RCC 7860 (cell line): ENCODE data around the gene ADAMTS12.

Source experiments
- DNase-seq: peaks from one replicate; pipeline ENCODE4 v3.0.0-alpha.2; 2015; ENCODE audit warnings: low spot score
- FAIRE-seq: peaks from 2 replicates; lab custom pipeline; 2012; peaks lifted over from hg19 to GRCh38; lab: Jason Lieb, UNC

Gene ADAMTS12

GRCh38 chr5:33810491-33811120 lies 81.2 kb downstream of the ADAMTS12 start:
- DNase-seq (no peak), FAIRE-seq (no peak)

DNA sequence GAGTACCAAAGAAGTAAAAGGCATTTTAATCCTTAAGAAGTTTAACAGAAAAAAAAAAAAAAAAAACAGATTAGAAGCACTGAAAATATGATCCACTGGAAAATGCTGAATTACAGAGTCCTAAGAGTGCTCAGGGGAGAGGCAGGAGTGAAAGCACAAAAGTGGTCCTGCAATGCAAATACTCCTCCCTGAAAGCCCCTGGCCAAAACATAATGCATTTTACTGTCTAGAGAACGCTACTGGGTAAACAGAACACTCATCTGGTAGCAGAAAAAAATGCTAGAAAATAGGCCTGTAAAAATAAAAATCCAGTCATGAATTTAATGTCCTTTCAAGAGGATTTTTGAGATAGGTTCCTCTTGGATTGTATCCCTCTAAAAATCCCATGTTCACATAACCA lies 81.9 kb downstream of the ADAMTS12 start:
- FAIRE-seq (no peak), DNase-seq (no peak)

DNA sequence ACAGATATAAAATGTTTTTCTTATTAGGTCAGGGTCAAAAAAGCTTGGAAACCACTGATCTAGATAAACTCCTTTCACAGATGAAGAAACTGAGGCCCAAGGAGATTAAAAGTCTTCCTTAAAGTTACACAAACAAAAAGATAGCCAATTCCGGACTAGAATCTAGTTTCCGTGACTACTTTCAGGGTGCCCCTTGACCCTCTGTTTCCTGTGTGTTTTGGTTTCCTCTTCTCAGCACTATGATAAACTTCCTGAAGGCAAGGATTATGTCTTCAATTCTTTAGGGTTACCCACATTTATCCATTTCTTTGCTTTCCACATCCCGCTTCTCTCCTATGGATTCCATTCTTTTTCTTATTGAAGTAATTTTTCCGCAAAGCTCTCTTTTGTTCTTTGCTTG lies 83.1 kb downstream of the ADAMTS12 start:
- no peak for FAIRE-seq
- DNase-seq, result no peak

- DNase-seq (no peak), FAIRE-seq (no peak)
Measured at GRCh38 chr5:33807771-33808170, 84.0 kb downstream of the ADAMTS12 start.

- DNase-seq, result peak; percentile 60
- peak; percentile 21 for FAIRE-seq
Measured at GRCh38 chr5:33806738-33807442, 84.9 kb downstream of the ADAMTS12 start.

- no peak for DNase-seq
- FAIRE-seq, result no peak
Measured at GRCh38 chr5:33801292-33801691, 90.5 kb downstream of the ADAMTS12 start.

DNA sequence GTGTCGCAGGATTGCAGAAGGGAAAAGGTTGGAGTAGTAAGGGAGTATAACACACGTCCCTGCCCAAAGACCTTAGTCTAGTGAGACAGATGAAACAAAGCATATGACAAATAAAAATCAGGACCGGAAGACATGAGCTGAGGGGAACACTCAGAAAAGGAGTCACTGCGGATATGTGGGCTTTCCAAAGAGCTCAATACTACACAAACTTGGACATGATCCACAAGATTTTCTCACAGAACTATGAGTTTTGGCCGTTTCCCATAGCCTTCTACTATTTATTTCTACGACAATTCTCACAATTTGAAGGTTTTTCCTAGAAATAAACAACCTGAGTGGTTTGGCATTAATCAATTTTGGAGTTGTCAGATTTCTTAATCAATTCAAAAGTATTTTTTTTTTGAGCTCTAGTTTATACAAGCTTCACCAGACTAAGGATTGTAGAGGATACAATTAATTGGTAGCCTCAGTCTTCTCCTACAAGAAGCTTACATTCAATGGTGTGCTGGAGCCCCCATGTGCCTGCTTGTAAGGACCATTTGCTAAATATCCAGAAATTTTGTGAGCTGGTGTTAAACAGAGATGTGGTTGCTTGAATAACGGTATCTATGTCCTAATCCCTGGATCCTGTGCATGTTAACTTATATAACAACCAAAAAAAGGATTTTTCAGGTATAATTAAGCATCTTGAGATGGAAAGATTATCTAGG lies 91.4 kb downstream of the ADAMTS12 start:
- no peak for DNase-seq
- FAIRE-seq, result no peak

DNA sequence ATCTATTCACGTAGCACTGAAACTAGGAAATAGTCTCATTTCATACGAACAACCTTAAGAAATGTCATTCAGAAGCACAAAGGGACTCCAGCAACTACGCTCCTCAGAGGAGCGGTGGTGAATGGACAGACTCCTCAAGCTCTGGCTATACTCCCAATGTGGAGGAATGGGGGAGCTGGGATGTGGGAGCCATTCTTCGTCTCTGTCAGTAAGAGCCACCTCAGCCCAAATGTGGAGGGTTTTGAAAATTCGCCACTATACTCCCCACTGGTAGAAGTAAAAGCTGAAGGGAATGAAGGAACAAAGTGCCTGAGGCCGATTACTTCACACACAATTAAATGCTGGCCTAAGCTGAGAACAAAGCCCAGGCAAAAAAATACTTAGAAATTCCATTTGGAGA lies 96.3 kb downstream of the ADAMTS12 start:
- no peak for DNase-seq
- no peak for FAIRE-seq

DNA sequence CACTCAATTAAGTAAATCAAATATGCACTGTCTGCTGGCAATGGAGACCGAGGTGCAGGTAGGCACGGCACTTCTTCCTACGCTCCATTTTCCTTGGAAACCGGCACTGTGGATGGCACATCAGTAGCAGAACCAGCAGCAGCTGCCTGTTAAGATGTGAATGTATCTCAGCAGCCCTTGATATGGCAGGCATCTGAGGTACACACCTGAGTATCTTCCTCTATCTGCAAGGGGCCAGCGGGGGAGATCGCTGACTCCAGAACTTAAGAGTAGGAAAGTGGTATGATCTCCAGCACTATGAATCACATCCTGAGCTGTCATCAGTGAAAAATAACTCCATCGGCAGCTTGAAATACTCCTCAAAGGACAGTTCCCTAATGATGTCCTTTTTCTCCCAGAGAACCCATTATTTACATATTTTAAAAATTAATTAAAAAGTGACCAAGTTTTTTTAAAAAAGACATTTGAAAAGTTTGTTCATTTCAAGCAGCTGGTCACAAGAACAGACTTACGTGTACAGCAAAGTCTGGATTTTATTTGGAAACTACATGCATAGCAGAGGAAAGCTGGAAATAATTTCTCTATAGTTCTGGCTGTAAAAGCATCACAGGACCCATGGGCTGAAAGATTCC lies 97.1 kb downstream of the ADAMTS12 start:
- no peak for FAIRE-seq
- DNase-seq, result no peak

DNA sequence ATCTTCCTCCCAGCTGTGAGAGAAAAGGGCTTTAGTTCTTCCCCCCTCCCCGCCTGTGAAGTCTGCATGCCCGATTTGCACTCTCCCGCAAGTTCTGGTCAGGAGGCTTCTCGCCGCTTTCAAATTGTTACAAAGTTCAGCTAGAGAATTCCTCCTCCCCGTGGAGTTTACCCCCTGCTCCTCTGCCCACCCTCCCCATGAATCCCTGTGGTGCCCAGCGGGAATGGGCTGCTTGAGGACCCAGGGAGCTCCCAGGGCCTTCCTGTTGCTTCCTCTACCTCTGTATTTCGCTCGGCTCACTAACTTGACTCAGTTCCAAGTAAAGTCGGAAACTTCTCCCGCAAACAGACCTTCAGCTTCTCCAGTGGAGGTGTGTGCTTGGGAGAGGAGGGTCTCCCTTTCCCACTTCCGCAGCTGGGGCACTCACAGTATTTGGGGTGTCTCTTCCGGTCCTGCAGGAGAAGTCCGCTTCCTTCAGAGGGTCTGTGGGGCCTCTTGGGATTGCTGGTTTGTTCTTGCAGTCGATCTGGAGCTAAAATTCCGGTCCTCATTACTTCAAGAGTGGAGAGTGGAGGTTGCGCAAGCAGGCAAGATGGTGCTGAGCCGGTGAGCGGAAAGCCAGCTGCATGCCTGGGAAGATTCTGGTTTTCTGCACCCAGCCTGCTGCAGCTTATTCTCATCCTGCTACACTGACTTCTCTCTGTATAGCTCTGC lies 97.8 kb downstream of the ADAMTS12 start:
- DNase-seq (no peak), FAIRE-seq (no peak)

- FAIRE-seq, result no peak
Measured at GRCh38 chr5:33793276-33793675, 98.5 kb downstream of the ADAMTS12 start.

DNA sequence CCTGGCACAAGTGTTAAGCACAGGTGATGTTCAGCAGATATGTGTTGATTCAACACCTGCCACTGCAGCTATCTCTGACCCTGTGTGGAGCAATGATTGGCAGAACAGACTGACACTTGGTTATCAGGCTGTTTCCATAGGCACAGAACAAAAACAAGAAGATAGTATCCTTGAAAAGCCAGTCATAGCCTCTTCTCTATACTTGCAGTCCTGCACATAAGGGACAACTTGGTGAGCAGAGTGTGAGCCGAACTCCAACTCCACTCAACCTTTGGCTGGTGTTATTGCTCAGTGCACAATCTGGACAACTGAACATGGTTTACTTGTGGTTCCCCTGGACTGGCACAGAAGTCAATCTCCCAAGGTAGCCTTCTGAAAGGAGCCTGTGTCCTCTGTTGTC lies 99.2 kb downstream of the ADAMTS12 start:
- no peak for FAIRE-seq
- no peak for DNase-seq

More at GRCh38 chr5:33793276-33793675, 98.5 kb downstream of the ADAMTS12 start:
- DNase-seq, result no peak

DNA sequence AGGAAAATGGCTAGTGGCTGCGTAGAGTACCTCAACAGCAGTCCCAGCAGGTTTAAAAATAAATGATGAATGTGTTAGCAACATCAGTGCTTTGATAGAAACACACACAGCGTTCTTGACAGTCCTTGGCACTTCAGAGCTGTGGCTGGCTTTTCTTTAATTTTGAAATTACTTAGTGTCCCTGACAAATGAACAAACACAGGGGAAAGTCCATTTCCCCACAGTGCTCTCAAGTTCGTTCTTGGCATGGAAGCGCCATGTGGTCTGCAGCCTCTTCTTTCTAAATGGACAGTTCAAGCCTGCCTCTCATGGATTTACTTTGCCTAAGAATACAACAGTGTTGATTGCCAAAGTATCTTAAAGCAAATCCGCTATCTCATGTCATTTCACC lies 102.2 kb downstream of the ADAMTS12 start:
- FAIRE-seq, result no peak
- DNase-seq, result no peak

GRCh38 chr5:33788922-33789566 lies 102.7 kb downstream of the ADAMTS12 start:
- peak; percentile 90 for DNase-seq
- FAIRE-seq, result peak; percentile 90

GRCh38 chr5:33785571-33785970 lies 106.2 kb downstream of the ADAMTS12 start:
- DNase-seq, result no peak
- no peak for FAIRE-seq

DNA sequence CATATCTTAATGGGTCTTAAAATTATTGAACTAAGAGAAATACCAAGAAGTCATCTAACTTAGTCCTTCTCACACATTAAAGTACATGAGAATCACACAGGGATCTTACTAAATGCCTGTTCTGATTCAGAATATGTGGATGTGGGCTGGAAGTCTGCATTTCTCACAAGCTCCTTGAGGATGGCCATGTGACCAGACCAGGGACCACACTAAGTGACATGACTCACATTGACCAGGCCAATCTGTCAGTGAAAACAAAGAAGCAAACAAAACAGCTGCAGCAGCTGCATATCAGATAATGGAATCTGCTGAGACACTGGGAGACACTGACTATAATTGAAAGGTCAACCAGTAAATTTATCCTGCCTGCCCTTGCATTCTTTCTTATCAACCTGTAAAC lies 110.5 kb downstream of the ADAMTS12 start:
- no peak for FAIRE-seq
- DNase-seq, result no peak

DNA sequence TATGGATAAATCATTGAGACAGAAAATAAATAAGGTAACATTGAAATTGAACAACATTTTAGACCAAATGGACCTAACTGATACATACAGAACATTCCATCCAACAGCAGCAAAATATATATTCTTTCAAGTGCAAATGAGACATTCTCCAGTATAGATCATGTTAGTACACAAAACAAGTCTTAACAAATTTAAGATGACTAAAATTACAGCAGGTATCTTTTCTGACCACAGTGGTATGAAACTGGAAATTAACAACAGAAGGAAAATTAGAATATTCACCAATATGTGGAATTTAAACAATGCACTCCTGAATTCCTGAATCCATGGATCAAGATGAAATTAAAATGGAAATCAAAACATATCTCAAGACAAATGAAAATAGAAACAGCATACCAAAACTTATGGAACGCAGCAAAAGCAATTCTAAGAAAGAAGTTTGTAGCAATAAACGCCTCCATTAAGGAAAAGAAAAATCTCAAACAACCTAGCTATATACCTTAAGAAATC lies 115.6 kb downstream of the ADAMTS12 start:
- no peak for DNase-seq

GRCh38 chr5:33774341-33774740 lies 117.4 kb downstream of the ADAMTS12 start:
- DNase-seq, result no peak
- no peak for FAIRE-seq

More for the DNA sequence above, 115.6 kb downstream of the ADAMTS12 start:
- no peak for FAIRE-seq

DNA sequence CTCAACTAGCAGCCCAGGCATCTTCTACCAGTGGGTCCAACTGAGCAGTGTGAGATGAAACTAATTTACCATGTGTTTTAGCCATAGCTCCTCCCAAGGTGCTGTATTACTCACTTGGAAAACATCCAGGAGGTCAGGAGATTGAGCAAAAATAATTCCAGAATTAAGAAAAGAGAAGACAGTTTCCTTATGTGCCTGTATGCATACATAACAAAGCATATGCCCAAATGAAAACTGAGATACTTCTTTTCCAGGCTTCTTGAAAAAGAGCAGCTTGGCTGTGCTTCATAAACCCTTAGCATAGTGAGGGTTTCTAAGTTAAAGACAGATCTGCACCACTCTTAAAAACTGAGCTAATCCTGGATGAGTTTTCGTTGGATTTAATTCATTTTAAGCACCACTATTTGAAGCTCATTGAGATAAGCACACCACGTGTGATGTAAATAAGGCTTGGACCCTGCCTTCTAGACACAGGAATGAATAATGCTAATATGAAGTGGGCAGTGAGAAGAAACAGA lies 119.4 kb downstream of the ADAMTS12 start:
- FAIRE-seq (no peak), DNase-seq (no peak)

DNA sequence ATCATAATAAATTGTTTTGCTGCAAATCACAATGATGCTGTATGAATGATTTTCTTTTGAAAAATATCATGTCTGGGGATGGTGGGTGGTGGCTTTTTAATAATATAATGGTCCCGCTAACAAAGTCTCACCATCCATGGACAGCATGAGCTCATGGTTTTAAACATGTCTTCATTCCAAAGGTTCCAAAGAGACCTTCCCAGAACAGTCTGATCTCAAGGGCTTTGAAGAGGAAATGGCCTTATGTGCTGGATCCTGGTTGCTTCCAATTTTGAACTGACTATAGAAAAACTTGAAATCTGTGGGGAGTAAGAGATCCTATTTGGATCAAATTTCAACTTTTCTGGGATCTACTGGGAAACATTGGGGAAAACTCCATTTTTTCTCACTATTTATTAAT lies 121.8 kb downstream of the ADAMTS12 start:
- DNase-seq (no peak), FAIRE-seq (no peak)
